SU-DHL-6 (cell line): ENCODE results near the gene URAD.

Source experiments
- H2AFZ ChIP-seq: fragments of 200-600 bp; sonication (generic); 2 replicates; pipeline ENCODE4 v1.6.1; 2014; ENCODE audit warnings: low read depth, mild to moderate bottlenecking, moderate library complexity, mixed read lengths, antibody characterized with exemption, low read length; ENCODE audit not compliant: severe bottlenecking
- H3F3A ChIP-seq: fragments of 200-600 bp; shearing (Covaris generic); 2 replicates; pipeline ENCODE4 v1.6.0; 2016; ENCODE audit warnings: antibody characterized with exemption, mild to moderate bottlenecking; ENCODE audit not compliant: insufficient read depth
- H3K27ac ChIP-seq: fragments of 200-600 bp; sonication (generic); 2 replicates; pipeline ENCODE4 v1.5.1; 2016; ENCODE audit warnings: low read depth, mild to moderate bottlenecking, low read length, moderate library complexity, mixed read lengths
- H3K27me3 ChIP-seq: fragments of 200-600 bp; sonication (generic), shearing (Covaris generic); 2 replicates; pipeline ENCODE4 v1.6.0; 2014; ENCODE audit warnings: mild to moderate bottlenecking, low read length
- H3K36me3 ChIP-seq: fragments of 200-600 bp; sonication (generic); 2 replicates; pipeline ENCODE4 v1.6.1; 2014; ENCODE audit warnings: mild to moderate bottlenecking, low read length, mixed read lengths
- H3K4me2 ChIP-seq: fragments of 300-600, 200-600 bp; shearing (Covaris generic), sonication (generic); 2 replicates; pipeline ENCODE4 v1.6.0; 2014; ENCODE audit warnings: low read length, low read depth, mild to moderate bottlenecking; ENCODE audit not compliant: poor library complexity, severe bottlenecking
- H3K4me3 ChIP-seq: fragments of 200-600 bp; sonication (generic); 2 replicates; pipeline ENCODE4 v1.5.1; 2014; ENCODE audit warnings: antibody characterized with exemption, low read length, mild to moderate bottlenecking, mixed read lengths; ENCODE audit not compliant: insufficient read depth, poor library complexity, severe bottlenecking
- H3K79me2 ChIP-seq: fragments of 200-600 bp; sonication (generic); 2 replicates; pipeline ENCODE4 v1.6.1; 2014; ENCODE audit warnings: mild to moderate bottlenecking, low read length, moderate library complexity; ENCODE audit not compliant: insufficient read depth
- H3K9ac ChIP-seq: fragments of 200-600 bp; sonication (generic); 2 replicates; pipeline ENCODE4 v1.7.0; 2014; ENCODE audit warnings: mild to moderate bottlenecking, low read length
- H3K9me2 ChIP-seq: fragments of 200-600 bp; sonication (generic); replicated peaks from 2 replicates; pipeline ENCODE4 v1.6.1; 2014; ENCODE audit warnings: low read length; ENCODE audit not compliant: insufficient read depth
- H3K9me3 ChIP-seq: fragments of 200-600 bp; sonication (generic); 2 replicates; pipeline ENCODE4 v1.6.1; 2014; ENCODE audit warnings: low read length, mixed read lengths; ENCODE audit not compliant: insufficient read depth
- H4K20me1 ChIP-seq: fragments of 200-600 bp; sonication (generic); 2 replicates; pipeline ENCODE4 v1.6.1; 2014; ENCODE audit warnings: low read depth, mild to moderate bottlenecking, antibody characterized with exemption, low read length, moderate library complexity, mixed read lengths
- CTCF ChIP-seq: fragments of 200-600 bp; sonication (generic); IDR thresholded peaks from one replicate; pipeline ENCODE4 v1.5.1; 2017; ENCODE audit warnings: antibody characterized with exemption, mild to moderate bottlenecking, low read length, moderate library complexity; ENCODE audit not compliant: insufficient read depth, poor library complexity, severe bottlenecking
- EZH2phosphoT487 ChIP-seq: fragments of 200-600 bp; sonication (generic), shearing (Covaris generic); conservative IDR thresholded peaks from 2 replicates; pipeline ENCODE4 v1.6.1; 2018; ENCODE audit warnings: mild to moderate bottlenecking, antibody characterized with exemption, low read length, moderate library complexity, mixed read lengths

URAD gene

GRCh38 chr13:27980280-27980998 lies 8.1 kb downstream of the URAD start:
- no peak overlapping the region for H2AFZ ChIP-seq
- H4K20me1 ChIP-seq: no peaks in the 10 kb centered on the region
- no peaks in the 10 kb centered on the region for H3K27me3 ChIP-seq
- H3K9ac ChIP-seq: no peak overlapping the region
- H3K9me3 ChIP-seq: no peaks in the 10 kb centered on the region
- no peaks in the 10 kb centered on the region for H3K36me3 ChIP-seq
- H3K79me2 ChIP-seq: no peaks in the 10 kb centered on the region
- no peaks in the 10 kb centered on the region for H3F3A ChIP-seq
- TF ChIP-seq EZH2phosphoT487 (no peak), CTCF (no peak)
- H3K27ac ChIP-seq: no peak overlapping the region
- H3K4me3 ChIP-seq: no peak overlapping the region
- no peak overlapping the region for H3K4me2 ChIP-seq
- H3K9me2 ChIP-seq: no peaks in the 10 kb centered on the region

GRCh38 chr13:27979765-27980279 lies 8.7 kb downstream of the URAD start:
- Histone ChIP-seq H3K27me3 (no peaks in the 10 kb centered on the region), H3K4me2 (no peak overlapping the region), H3K27ac (no peak overlapping the region), H3K9ac (no peak overlapping the region), H2AFZ (no peak overlapping the region), H4K20me1 (no peaks in the 10 kb centered on the region), H3F3A (no peaks in the 10 kb centered on the region), H3K9me2 (no peaks in the 10 kb centered on the region), H3K36me3 (no peaks in the 10 kb centered on the region), H3K9me3 (no peaks in the 10 kb centered on the region), H3K79me2 (no peaks in the 10 kb centered on the region), H3K4me3 (no peak overlapping the region)
- TF ChIP-seq EZH2phosphoT487: no peak

GRCh38 chr13:27979001-27979643 lies 9.4 kb downstream of the URAD start:
- Histone ChIP-seq H3K4me3 (no peak overlapping the region), H3K27me3 (no peaks in the 10 kb centered on the region)

More at GRCh38 chr13:27979001-27979643, 9.4 kb downstream of the URAD start:
- H3K36me3 ChIP-seq: no peaks in the 10 kb centered on the region
- TF ChIP-seq EZH2phosphoT487 (no peak), CTCF (no peak)
- H3K27ac ChIP-seq: no peak overlapping the region
- H3K9me3 ChIP-seq: no peaks in the 10 kb centered on the region
- no peak overlapping the region for H3K9ac ChIP-seq
- H3F3A ChIP-seq: no peaks in the 10 kb centered on the region
- no peaks in the 10 kb centered on the region for H4K20me1 ChIP-seq
- no peaks in the 10 kb centered on the region for H3K9me2 ChIP-seq
- H3K4me2 ChIP-seq: no peak overlapping the region
- no peaks in the 10 kb centered on the region for H3K79me2 ChIP-seq
- no peak overlapping the region for H2AFZ ChIP-seq
